CD4-positive, alpha-beta memory T cell (primary cell): Measurements from ENCODE around the gene SRGAP3. TPM values are rescaled to one million over a fixed set of nuclear protein-coding genes. Genes with fewer than 3 reads are reported as not detected.
A peak's percentile ranks its signal among the peaks of the same experiment; 100 is the strongest.

Source experiments
- CTCF ChIA-PET: fragments of 350-600 bp; sonication (Branson Sonifier 250); formaldehyde crosslinking; loops from one replicate; lab custom pipeline; 2021; ENCODE audit warnings: inconsistent platforms; ENCODE audit not compliant: partially characterized antibody; lab: Charles Lee
- POLR2A ChIA-PET: fragments of 350-600 bp; sonication (Branson Sonifier 250); formaldehyde crosslinking; loops from one replicate; lab custom pipeline; 2021; ENCODE audit not compliant: partially characterized antibody; lab: Charles Lee
- DNase-seq, 5 donors: peaks; one replicate each; pipeline versions ENCODE4 v3.0.0 to v3.0.0-alpha.2; 2020 to 2022; ENCODE audit warnings: mixed read lengths in 1 of 5
- H3K27ac ChIP-seq: one replicate; pipeline ENCODE4 v1.7.0; 2013; ENCODE audit warnings: low read depth, low read length
- H3K27me3 ChIP-seq: 2 replicates; pipeline ENCODE4 v1.7.0; 2013; ENCODE audit warnings: mild to moderate bottlenecking, low read length, moderate library complexity; ENCODE audit not compliant: insufficient read depth
- H3K36me3 ChIP-seq: 2 replicates; pipeline ENCODE4 v1.7.0; 2013; ENCODE audit warnings: mild to moderate bottlenecking, low read length, moderate library complexity; ENCODE audit not compliant: insufficient read depth
- H3K4me1 ChIP-seq: 2 replicates; pipeline ENCODE4 v1.7.0; 2013; ENCODE audit warnings: mild to moderate bottlenecking, low read length, moderate library complexity; ENCODE audit not compliant: insufficient read depth
- H3K4me3 ChIP-seq, 2 donors: one replicate each; pipeline ENCODE4 v1.7.0; 2013; ENCODE audit warnings: low read length in 2 of 2, mild to moderate bottlenecking in 1 of 2
- H3K9me3 ChIP-seq, 2 donors: one replicate each; pipeline ENCODE4 v1.7.0; 2013; ENCODE audit warnings: low read length in 2 of 2, control low read depth in 1 of 2; ENCODE audit not compliant: control insufficient read depth in 1 of 2
- H3K27ac Mint-ChIP-seq, 7 donors: one replicate each; pipeline ENCODE4 v1.8.0; 2020 to 2021; ENCODE audit warnings: mixed read lengths in 7 of 7, mild to moderate bottlenecking in 6 of 7, inconsistent platforms in 3 of 7, moderate library complexity in 3 of 7
- H3K27me3 Mint-ChIP-seq, 2 donors: one replicate each; pipeline ENCODE4 v1.8.0; 2020 to 2021; ENCODE audit warnings: mixed read lengths in 2 of 2
- H3K36me3 Mint-ChIP-seq, 2 donors: one replicate each; pipeline ENCODE4 v1.8.0; 2020 to 2021; ENCODE audit warnings: mixed read lengths in 2 of 2, inconsistent platforms in 1 of 2, mild to moderate bottlenecking in 1 of 2
- H3K4me1 Mint-ChIP-seq, 4 donors: one replicate each; pipeline ENCODE4 v1.8.0; 2020 to 2021; ENCODE audit warnings: mixed read lengths in 4 of 4, mild to moderate bottlenecking in 1 of 4
- H3K4me3 Mint-ChIP-seq, 8 donors: one replicate each; pipeline ENCODE4 v1.8.0; 2020 to 2021; ENCODE audit warnings: mixed read lengths in 8 of 8, mild to moderate bottlenecking in 7 of 8, moderate library complexity in 6 of 8, inconsistent platforms in 3 of 8
- H3K9me3 Mint-ChIP-seq, 8 donors: one replicate each; pipeline ENCODE4 v1.8.0; 2020 to 2021; ENCODE audit warnings: mixed read lengths in 8 of 8, mild to moderate bottlenecking in 5 of 8, inconsistent platforms in 3 of 8, moderate library complexity in 1 of 8
- intact Hi-C: fragments of 100-400 bp; cut with micrococcal nuclease; formaldehyde crosslinking; loops from one replicate; pipeline ENCODE4 v1.15.1; 2023
- polyA plus RNA-seq, 2 donors: library from polyadenylated mRNA; unstranded; fragments of 300-500 nt; fragmentation: Illumina TruSeq; gene quantifications; one replicate each; pipeline ENCODE4 v1.2.3, GENCODE V29; 2021
- total RNA-seq, 2 experiments: library from RNA; stranded (reverse); gene quantifications; one replicate each; pipeline ENCODE4 v1.2.3, GENCODE V29; 2021

The SRGAP3 gene
- total and polyA plus RNA-seq, 4 experiments from 2014 or later = 0.35 to 2.4 (median 1.7) TPM

DNA sequence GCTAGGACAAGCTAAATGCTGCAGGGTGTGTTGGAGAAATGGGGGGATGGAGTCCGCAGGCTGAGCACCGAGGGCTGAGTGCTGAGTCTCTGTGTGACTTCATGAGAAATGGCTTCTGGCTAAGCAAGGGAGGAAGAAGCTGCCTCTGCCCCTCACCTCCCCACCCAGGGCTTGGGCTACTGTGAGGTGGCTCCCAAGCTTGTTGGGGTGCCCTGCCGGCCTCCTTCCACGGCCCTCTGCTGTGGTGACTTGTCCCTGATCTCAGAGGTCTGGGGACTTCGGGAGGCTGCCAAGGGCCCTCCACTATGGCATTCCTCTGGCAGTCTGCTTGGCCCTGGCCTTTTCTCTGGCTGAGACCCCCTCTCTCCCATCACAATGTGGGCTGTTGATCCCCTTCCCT, 256.1 kb downstream of the SRGAP3 start:
- no peaks in the 10 kb centered on the region for H3K4me1 Mint-ChIP-seq

DNA sequence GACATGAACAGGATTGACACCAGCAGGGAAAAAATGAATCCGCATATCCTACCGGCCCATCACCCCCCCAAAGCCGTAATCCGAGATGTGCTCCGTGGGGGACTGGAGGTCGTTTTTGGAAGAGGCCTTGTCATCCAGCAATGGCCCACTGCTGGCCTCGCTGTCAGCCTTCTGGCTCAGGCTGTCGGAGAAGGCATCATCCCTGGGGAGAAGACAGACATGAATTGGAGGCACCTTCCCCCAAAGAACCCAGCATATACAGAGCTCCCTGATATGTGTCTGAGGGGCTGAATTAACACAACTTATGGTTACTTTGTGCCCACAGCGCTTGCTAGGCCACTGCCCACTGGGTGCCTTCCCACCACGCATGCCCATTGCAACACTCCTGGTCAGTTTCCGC, 256.6 kb downstream of the SRGAP3 start:
- DNase-seq = no peak
- H3K9me3 Mint-ChIP-seq = no peaks in the 10 kb centered on the region
- H3K4me1 ChIP-seq = no peaks in the 10 kb centered on the region
- H3K4me3 Mint-ChIP-seq = no peak overlapping the region
- H3K4me1 Mint-ChIP-seq = peaks cover 0 to under 1% (median under 1%) of the 10 kb centered on the region in 4 donors
- no peaks in the 10 kb centered on the region for H3K9me3 ChIP-seq
- H3K27me3 ChIP-seq = no peaks in the 10 kb centered on the region
- POLR2A ChIA-PET = no interaction called here
- no peak overlapping the region for H3K4me3 ChIP-seq
- CTCF ChIA-PET = interaction anchor here (2.4 kb wide), 1 partner anchor 309 kb away, joined by 10 read pairs; no protein-coding TSS in a partner anchor
- no peaks in the 10 kb centered on the region for H3K36me3 Mint-ChIP-seq
- H3K36me3 ChIP-seq = no peaks in the 10 kb centered on the region
- H3K27ac Mint-ChIP-seq = no peak overlapping the region
- intact Hi-C loops = no loop called here
- H3K27me3 Mint-ChIP-seq = no peaks in the 10 kb centered on the region
- H3K27ac ChIP-seq = no peak overlapping the region

More for the DNA sequence above, 256.1 kb downstream of the SRGAP3 start:
- no peaks in the 10 kb centered on the region for H3K27me3 ChIP-seq
- no peak overlapping the region for H3K27ac Mint-ChIP-seq
- no peaks in the 10 kb centered on the region for H3K9me3 ChIP-seq
- no peaks in the 10 kb centered on the region for H3K9me3 Mint-ChIP-seq
- ChIA-PET POLR2A (no interaction called here), CTCF (no interaction called here)
- H3K36me3 ChIP-seq = no peaks in the 10 kb centered on the region
- H3K4me3 Mint-ChIP-seq = no peak overlapping the region
- no peak overlapping the region for H3K27ac ChIP-seq
- intact Hi-C loops = no loop called here
- DNase-seq = no peak
- no peaks in the 10 kb centered on the region for H3K27me3 Mint-ChIP-seq
- no peaks in the 10 kb centered on the region for H3K36me3 Mint-ChIP-seq
- H3K4me1 ChIP-seq = no peaks in the 10 kb centered on the region
- no peak overlapping the region for H3K4me3 ChIP-seq

DNA sequence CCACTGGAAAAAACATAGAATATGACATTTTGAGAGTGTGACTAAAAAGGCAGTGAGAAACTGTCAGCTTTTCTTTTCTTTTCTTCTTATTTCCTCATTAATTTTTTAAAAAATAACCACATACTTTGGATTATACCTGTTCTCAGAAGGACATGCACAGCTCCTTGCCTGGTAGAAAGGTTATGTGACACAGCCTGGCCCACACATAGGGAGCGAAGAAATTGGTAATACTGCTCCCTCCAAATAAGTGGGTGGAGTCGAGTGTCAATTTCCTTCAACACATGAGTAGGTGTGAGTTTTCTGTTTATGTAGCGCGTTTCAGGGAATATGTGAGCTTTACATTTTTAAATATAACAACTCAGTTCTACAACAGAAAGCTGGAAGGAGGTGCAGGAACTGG, 257.2 kb downstream of the SRGAP3 start:
- Histone ChIP-seq H3K4me1 (no peaks in the 10 kb centered on the region), H3K36me3 (no peaks in the 10 kb centered on the region), H3K4me3 (no peak overlapping the region), H3K9me3 (no peaks in the 10 kb centered on the region), H3K27me3 (no peaks in the 10 kb centered on the region), H3K27ac (no peak overlapping the region)
- no peak for DNase-seq
- Mint-ChIP-seq H3K9me3 (no peaks in the 10 kb centered on the region), H3K27me3 (no peaks in the 10 kb centered on the region), H3K4me3 (no peak overlapping the region), H3K36me3 (no peaks in the 10 kb centered on the region), H3K27ac (no peak overlapping the region), H3K4me1 (peaks cover 0 to 2% (median under 1%) of the 10 kb centered on the region in 4 donors)
- intact Hi-C loops = no loop called here
- ChIA-PET CTCF (interaction anchor here (2.4 kb wide), 1 partner anchor 310 kb away, joined by 10 read pairs; no protein-coding TSS in a partner anchor), POLR2A (no interaction called here)

DNA sequence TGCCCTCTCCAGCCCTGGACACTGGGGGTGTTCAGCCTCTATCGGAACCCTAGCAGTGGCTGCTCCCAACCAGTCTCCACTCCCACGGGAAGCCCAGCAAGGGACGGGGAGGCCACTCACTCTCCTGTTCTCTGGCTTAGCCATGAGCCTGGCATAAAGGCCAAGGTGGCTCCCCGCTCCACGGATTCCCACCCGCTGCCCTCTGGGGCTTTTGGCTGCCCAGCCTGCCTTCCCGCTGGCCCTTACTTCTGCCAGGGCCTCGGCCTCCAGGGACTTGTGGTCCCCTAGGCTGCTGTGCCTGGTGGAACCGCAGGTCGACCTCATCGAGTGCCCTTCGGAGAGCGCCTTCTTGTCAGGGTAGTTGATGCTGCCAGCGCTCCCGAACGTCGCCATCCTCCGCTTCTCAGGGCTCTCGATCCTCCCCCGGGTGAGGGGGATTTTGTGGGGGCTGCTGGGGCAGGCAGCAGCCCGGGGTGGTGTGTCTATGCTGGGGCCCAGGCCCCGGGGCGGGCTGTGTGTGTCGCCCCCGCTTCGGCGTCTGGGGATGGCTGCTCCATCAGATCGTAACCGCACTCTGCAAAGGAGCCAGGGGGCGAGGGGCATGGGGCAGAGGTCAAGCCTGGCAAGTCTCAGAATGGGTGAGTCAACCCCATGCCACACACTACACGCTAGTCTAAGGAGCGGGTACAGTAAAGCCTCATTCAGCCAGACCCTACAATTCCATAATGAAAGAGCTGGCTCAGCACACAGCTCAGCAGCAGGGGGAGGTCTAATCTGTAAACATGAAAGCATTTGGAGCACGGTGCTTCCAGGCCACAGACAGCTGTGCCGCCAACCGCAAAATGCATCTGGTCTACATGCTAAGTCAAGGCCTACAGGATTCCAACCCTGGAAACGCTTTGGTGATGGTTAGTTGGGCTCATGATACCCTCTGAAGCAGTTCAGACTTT, 258.9 kb downstream of the SRGAP3 start:
- no peaks in the 10 kb centered on the region for H3K36me3 Mint-ChIP-seq
- H3K27me3 Mint-ChIP-seq = no peaks in the 10 kb centered on the region
- ChIA-PET POLR2A (no interaction called here), CTCF (interaction anchor here (2.4 kb wide), 1 partner anchor 312 kb away, joined by 10 read pairs; no protein-coding TSS in a partner anchor)
- Histone ChIP-seq H3K9me3 (no peaks in the 10 kb centered on the region), H3K36me3 (no peaks in the 10 kb centered on the region), H3K4me3 (no peak overlapping the region), H3K4me1 (no peaks in the 10 kb centered on the region), H3K27me3 (no peaks in the 10 kb centered on the region), H3K27ac (no peak overlapping the region)
- no peak for DNase-seq
- intact Hi-C loops = no loop called here
- no peak overlapping the region for H3K27ac Mint-ChIP-seq
- no peaks in the 10 kb centered on the region for H3K9me3 Mint-ChIP-seq
- peaks cover 0 to 2% (median under 1%) of the 10 kb centered on the region in 4 donors for H3K4me1 Mint-ChIP-seq
- H3K4me3 Mint-ChIP-seq = no peak overlapping the region

DNA sequence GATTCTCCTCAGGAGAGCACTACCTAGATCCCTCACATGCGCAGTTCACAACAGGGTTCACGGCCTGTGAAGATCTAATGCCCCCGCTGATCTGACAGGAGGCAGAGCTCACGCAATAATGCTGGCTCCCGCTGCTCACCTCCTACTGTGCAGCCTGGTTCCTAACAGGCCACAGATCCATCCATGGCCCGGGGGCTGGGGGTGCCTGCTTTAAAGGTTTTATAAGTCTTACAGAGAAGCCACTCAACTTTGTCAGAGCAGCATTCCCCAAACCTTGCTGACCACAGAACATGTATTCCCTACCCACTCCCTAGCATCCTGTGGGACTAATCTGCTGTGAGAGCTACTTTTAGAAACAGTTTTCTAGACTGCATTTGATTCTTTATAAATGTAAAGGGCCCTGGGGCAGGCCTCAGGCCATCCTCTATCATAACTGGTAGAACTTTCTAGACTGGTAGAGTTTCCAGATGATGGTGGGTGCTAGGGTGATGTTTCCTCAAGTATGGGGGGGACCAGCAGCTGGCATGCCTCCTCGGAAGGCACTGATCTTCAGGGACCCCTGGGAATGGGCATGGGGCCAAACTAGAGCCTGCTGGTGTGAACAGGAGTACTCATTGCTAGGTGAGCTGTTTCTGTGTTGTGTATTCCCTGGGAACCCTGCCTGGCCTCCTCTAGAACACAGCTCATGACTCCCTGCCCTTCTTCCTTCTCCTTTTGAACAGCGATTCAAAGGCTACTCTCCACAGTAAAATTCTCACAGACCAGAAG, 260.5 kb downstream of the SRGAP3 start:
- H3K9me3 ChIP-seq = no peaks in the 10 kb centered on the region
- intact Hi-C loops = loop anchor here (1.0 to 2.0 kb wide), 2 partner anchors 18 to 313 kb away; no protein-coding TSS in a partner anchor
- no peaks in the 10 kb centered on the region for H3K4me1 ChIP-seq
- DNase-seq = no peak
- Mint-ChIP-seq H3K27ac (peak overlapping the region in 1 of 7 donors; percentile 10), H3K9me3 (no peaks in the 10 kb centered on the region), H3K4me3 (no peak overlapping the region), H3K27me3 (no peaks in the 10 kb centered on the region), H3K36me3 (no peaks in the 10 kb centered on the region), H3K4me1 (peaks cover 0 to 2% (median under 1%) of the 10 kb centered on the region in 4 donors)
- ChIA-PET POLR2A (interaction anchor here (1.4 kb wide), 1 partner anchor 191 kb away, joined by 4 read pairs; no protein-coding TSS in a partner anchor), CTCF (interaction anchor here (1.2 to 4.2 kb wide), 4 partner anchors 8 to 314 kb away, joined by 4 to 39 read pairs (median 8); no protein-coding TSS in a partner anchor)
- no peaks in the 10 kb centered on the region for H3K27me3 ChIP-seq
- no peaks in the 10 kb centered on the region for H3K36me3 ChIP-seq
- H3K27ac ChIP-seq = no peak overlapping the region
- H3K4me3 ChIP-seq = no peak overlapping the region

DNA sequence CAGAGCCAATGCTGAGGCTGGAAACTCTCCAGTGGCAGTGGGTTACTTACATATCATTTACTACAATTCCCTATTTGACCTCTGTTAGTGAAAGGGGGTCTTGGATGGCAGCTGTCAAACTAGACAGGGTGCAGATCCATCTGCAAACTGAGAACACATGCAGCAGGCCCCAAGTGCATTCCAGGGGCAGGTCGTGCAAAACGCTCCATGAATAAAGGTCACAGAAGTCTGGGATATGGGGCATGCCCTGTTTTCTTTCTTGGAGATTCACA, 261.1 kb downstream of the SRGAP3 start:
- H3K27ac ChIP-seq = no peak overlapping the region
- H3K4me3 ChIP-seq = no peak overlapping the region
- H3K36me3 ChIP-seq = no peaks in the 10 kb centered on the region
- Mint-ChIP-seq H3K27ac (peak overlapping the region in 1 of 7 donors; percentile 10), H3K36me3 (no peaks in the 10 kb centered on the region), H3K4me1 (peaks cover 0 to 2% (median under 1%) of the 10 kb centered on the region in 4 donors), H3K4me3 (peak overlapping the region in 1 of 8 donors; percentile 2), H3K27me3 (no peaks in the 10 kb centered on the region), H3K9me3 (no peaks in the 10 kb centered on the region)
- no peaks in the 10 kb centered on the region for H3K4me1 ChIP-seq
- ChIA-PET CTCF (interaction anchor here (0.6 to 4.2 kb wide), 8 partner anchors 8 to 320 kb away, joined by 3 to 39 read pairs (median 6); no protein-coding TSS in a partner anchor), POLR2A (interaction anchor here (1.1 to 1.4 kb wide), 2 partner anchors 192 to 374 kb away, joined by 3 to 4 read pairs; partner anchors contain the start of gene THUMPD3)
- no peak for DNase-seq
- no peaks in the 10 kb centered on the region for H3K9me3 ChIP-seq
- intact Hi-C loops = loop anchor here (1.0 to 2.0 kb wide), 2 partner anchors 18 to 314 kb away; no protein-coding TSS in a partner anchor
- H3K27me3 ChIP-seq = no peaks in the 10 kb centered on the region
